ENCODE data around the gene ESYT2. TPM values are rescaled to one million over a fixed set of nuclear protein-coding genes. Genes with fewer than 3 reads are reported as not detected.

Gene ESYT2
- polyA plus RNA-seq, 3 donors, result 14.0 to 24.1 (median 22.0) TPM

GRCh38 chr7:158829021-158829341 is 328 bp downstream of the ESYT2 start:
- Histone ChIP-seq H3K9me3 (replicated peaks in 1 of 2; ENCODE audit: control insufficient read depth in 1 of 2, insufficient read depth in 1 of 2, low read length in 2 of 2) (no peaks in the 10 kb centered on the region), H3K4me1 (ENCODE audit: control insufficient read depth in 1 of 2, insufficient read depth in 2 of 2, low read length in 2 of 2) (peaks cover 27 to 28% of the 10 kb centered on the region in 2 donors), H3K4me2 (replicated peaks; ENCODE audit: extremely low read depth, low read length, poor library complexity, severe bottlenecking) (peak overlapping the region; percentile 82), H3K36me3 (replicated peaks in 1 of 2; ENCODE audit: control insufficient read depth in 1 of 2, insufficient read depth in 2 of 2, low read length in 2 of 2) (no peaks in the 10 kb centered on the region), H3K9ac (ENCODE audit: insufficient read depth, low read length, poor library complexity, severe bottlenecking) (peak overlapping the region; percentile 97), H3K27ac (ENCODE audit: low read depth in 1 of 2, low read length in 2 of 2) (peak overlapping the region; percentile 72 to 95), H3K4me3 (replicated peaks in 1 of 3; ENCODE audit: low read depth in 2 of 3, low read length in 3 of 3) (peak overlapping the region; percentile 59 to 97 (median 97)), H3K79me2 (ENCODE audit: insufficient read depth, low read length) (peaks cover 57% of the 10 kb centered on the region), H2AFZ (ENCODE audit: insufficient read depth, low read depth, low read length, poor library complexity, severe bottlenecking) (no peak overlapping the region), H4K20me1 (ENCODE audit: insufficient read depth, low read length) (peaks cover 35% of the 10 kb centered on the region), H3K27me3 (ENCODE audit: control insufficient read depth in 2 of 2, insufficient read depth in 2 of 2, low read length in 2 of 2) (no peaks in the 10 kb centered on the region)
- DNase-seq, result peak in 2 of 3 donors; percentile 42 to 52
- WGBS (ENCODE audit: insufficient coverage), result under 1% methylated on average over 38 of the region's 38 CpGs
- peak overlapping the region; percentile 80 to 97 (median 88) for H3K27ac Mint-ChIP-seq
- H3K27me3 Mint-ChIP-seq (ENCODE audit: low read depth in 3 of 3), result no peaks in the 10 kb centered on the region
- no peaks in the 10 kb centered on the region for H3K9me3 Mint-ChIP-seq
- intact Hi-C loops (cut with micrococcal nuclease), result loop anchor here (5.0 to 10.0 kb wide), 2 partner anchors 124 to 132 kb away; partner anchors contain the start of gene NCAPG2 (in 1 of the 2)
- H3K4me1 Mint-ChIP-seq, result peaks cover 31% of the 10 kb centered on the region
- TF ChIP-seq CTCF (IDR thresholded peaks at IDR 0.05), result no peak
- H3K4me3 Mint-ChIP-seq, result peak overlapping the region; percentile 82 to 90
- H3K36me3 Mint-ChIP-seq, result peaks cover 0 to 6% of the 10 kb centered on the region in 2 donors

GRCh38 chr7:158828133-158829020 is 932 bp downstream of the ESYT2 start:
- no peak for TF ChIP-seq CTCF (IDR thresholded peaks at IDR 0.05)

More at GRCh38 chr7:158828133-158829020, 932 bp downstream of the ESYT2 start:
- peaks cover 0 to 6% of the 10 kb centered on the region in 2 donors for H3K36me3 Mint-ChIP-seq
- Histone ChIP-seq H3K27ac (ENCODE audit: low read depth in 1 of 2, low read length in 2 of 2) (peak overlapping the region; percentile 72 to 95), H3K9ac (ENCODE audit: insufficient read depth, low read length, poor library complexity, severe bottlenecking) (peak overlapping the region; percentile 97), H2AFZ (ENCODE audit: insufficient read depth, low read depth, low read length, poor library complexity, severe bottlenecking) (no peak overlapping the region), H4K20me1 (ENCODE audit: insufficient read depth, low read length) (peaks cover 35% of the 10 kb centered on the region), H3K4me1 (ENCODE audit: control insufficient read depth in 1 of 2, insufficient read depth in 2 of 2, low read length in 2 of 2) (peaks cover 31 to 34% of the 10 kb centered on the region in 2 donors), H3K79me2 (ENCODE audit: insufficient read depth, low read length) (peaks cover 63% of the 10 kb centered on the region), H3K4me2 (replicated peaks; ENCODE audit: extremely low read depth, low read length, poor library complexity, severe bottlenecking) (peak overlapping the region; percentile 82), H3K27me3 (ENCODE audit: control insufficient read depth in 2 of 2, insufficient read depth in 2 of 2, low read length in 2 of 2) (no peaks in the 10 kb centered on the region), H3K36me3 (replicated peaks in 1 of 2; ENCODE audit: control insufficient read depth in 1 of 2, insufficient read depth in 2 of 2, low read length in 2 of 2) (no peaks in the 10 kb centered on the region), H3K4me3 (replicated peaks in 1 of 3; ENCODE audit: low read depth in 2 of 3, low read length in 3 of 3) (peak overlapping the region; percentile 59 to 97 (median 97)), H3K9me3 (replicated peaks in 1 of 2; ENCODE audit: control insufficient read depth in 1 of 2, insufficient read depth in 1 of 2, low read length in 2 of 2) (no peaks in the 10 kb centered on the region)
- peaks cover 35% of the 10 kb centered on the region for H3K4me1 Mint-ChIP-seq
- intact Hi-C loops (cut with micrococcal nuclease), result loop anchor here (5.0 to 10.0 kb wide), 2 partner anchors 124 to 131 kb away; partner anchors contain the start of gene NCAPG2 (in 1 of the 2)
- peak overlapping the region; percentile 90 to 98 for H3K4me3 Mint-ChIP-seq
- WGBS (ENCODE audit: insufficient coverage), result under 1% methylated on average over 76 of the region's 82 CpGs
- DNase-seq, result peak in 1 of 3 donors; percentile 24
- H3K9me3 Mint-ChIP-seq, result no peaks in the 10 kb centered on the region
- peak overlapping the region; percentile 80 to 97 (median 91) for H3K27ac Mint-ChIP-seq
- H3K27me3 Mint-ChIP-seq (ENCODE audit: low read depth in 3 of 3), result no peaks in the 10 kb centered on the region

Data from CD14-positive monocyte (primary cell).